Ovary (tissue), 9 donors: ENCODE results near the gene SNRPD1. TPM values are rescaled to one million over a fixed set of nuclear protein-coding genes. Genes with fewer than 3 reads are reported as not detected.
A peak's percentile ranks its signal among the peaks of the same experiment; 100 is the strongest.

Experiments
- DNase-seq, 5 donors: peaks; one replicate each; pipeline ENCODE4 v3.0.0-alpha.2; 2019 to 2020
- H3K27ac ChIP-seq, 2 donors: fragments of 200-600 bp; one replicate each; pipeline versions ENCODE4 v1.5.1 to v1.8.0; 2019 to 2022
- H3K27me3 ChIP-seq: fragments of 200-600 bp; one replicate; pipeline ENCODE4 v1.8.0; 2022
- H3K36me3 ChIP-seq: fragments of 200-600 bp; sonication (generic); one replicate; pipeline ENCODE4 v1.5.1; 2019
- H3K4me1 ChIP-seq: one replicate; pipeline ENCODE4 v1.8.1; 2013; ENCODE audit warnings: mild to moderate bottlenecking, moderate library complexity; ENCODE audit not compliant: insufficient read depth
- H3K4me3 ChIP-seq: fragments of 200-600 bp; sonication (generic); one replicate; pipeline ENCODE4 v1.5.1; 2017
- H3K9me3 ChIP-seq, 2 donors: fragments of 200-600 bp in 1 of 2; sonication (generic) in 1 of 2; one replicate each; pipeline versions ENCODE4 v1.5.1 to v1.8.1; 2013 to 2019; ENCODE audit warnings: mild to moderate bottlenecking in 1 of 2, moderate library complexity in 1 of 2
- EP300 ChIP-seq: sonication (generic); formaldehyde crosslinking; IDR thresholded peaks from one replicate; pipeline ENCODE4 v1.6.1; 2017; ENCODE audit warnings: antibody characterized with exemption
- POLR2A ChIP-seq: fragments of 450-650 bp; IDR thresholded peaks from one replicate; pipeline ENCODE4 v1.6.1; 2017; ENCODE audit warnings: antibody characterized with exemption, mild to moderate bottlenecking, moderate library complexity
- WGBS, 3 donors: extraction: QIAGEN DNeasy Blood & Tissue Kit in 1 of 3; methylation state at CpG; one replicate each; pipeline versions ENCODE4 v1.1.5 to v1.1.7; 2013 to 2017; 5-methylcytosine and 5-hydroxymethylcytosine counted together
- intact Hi-C, 4 donors: fragments of 100-400 bp; cut with DNase I; formaldehyde crosslinking; loops; one replicate each; pipeline versions ENCODE4 v1.11.0 to v1.15.1; 2022 to 2023
- microRNA-seq, 3 donors: library from miRNA; unstranded; fragments of <30 nt; microRNA quantifications; one replicate each; pipeline versions ENCODE4 to v1.2.0, GENCODE V29; 2019 to 2020
- polyA plus RNA-seq, 2 donors: library from polyadenylated mRNA; stranded (reverse); fragments of 200-250 nt in 1 of 2; fragments of 350-450 nt in 1 of 2; fragmentation: Illumina TruSeq in 1 of 2; extraction: RNeasy Lipid Tissue Mini Kit (QIAGEN cat#74804) in 1 of 2; gene quantifications; one replicate each; pipeline ENCODE4 v1.2.3, GENCODE V29; 2013 to 2014
- small RNA-seq: library from RNA; depleted of rRNA; stranded (forward); fragments of <200 nt; gene quantifications from one replicate; pipeline ENCODE3, GENCODE V24; 2016
- total RNA-seq, 7 donors: library from RNA; depleted of rRNA in 2 of 7; stranded (reverse); fragments of >200 nt in 2 of 7; fragmentation: NEBNext Ultra II Directional in 3 of 7; extraction: Animal tissue kit (Norgen Biotek cat#: 25700) in 3 of 7; gene quantifications; one replicate each; pipeline versions ENCODE4 v1.1.0 to v1.2.4, GENCODE V29; 2016 to 2023
- TF ChIP-seq, protein P1 (sequence below), 3 donors: fragments of 450-650 bp in 2 of 3; fragments of 200-600 bp in 1 of 3; IDR thresholded peaks; one replicate each; pipeline versions ENCODE4 v1.5.1 to v1.8.0; 2016 to 2022; ENCODE audit warnings: antibody characterized with exemption in 3 of 3, mild to moderate bottlenecking in 1 of 3
- donor health status: DM: no; HTN: no; CAD: no; lungs with moderate emphysema.
- donor health status: DM: no; HTN: no; CAD: no.
- donor health status: Bipolar disorder and iron deficiency.
- donor health status: DM: yes; HTN: yes; CAD: no.
- donor health status: DM: no; HTN: no; CAD: no.
- donor health status: DM: yes; HTN: yes; CAD: no.

SNRPD1 gene
- total and polyA plus RNA-seq, 9 donors, result 3.9 to 64.4 (median 37.3) TPM

DNA sequence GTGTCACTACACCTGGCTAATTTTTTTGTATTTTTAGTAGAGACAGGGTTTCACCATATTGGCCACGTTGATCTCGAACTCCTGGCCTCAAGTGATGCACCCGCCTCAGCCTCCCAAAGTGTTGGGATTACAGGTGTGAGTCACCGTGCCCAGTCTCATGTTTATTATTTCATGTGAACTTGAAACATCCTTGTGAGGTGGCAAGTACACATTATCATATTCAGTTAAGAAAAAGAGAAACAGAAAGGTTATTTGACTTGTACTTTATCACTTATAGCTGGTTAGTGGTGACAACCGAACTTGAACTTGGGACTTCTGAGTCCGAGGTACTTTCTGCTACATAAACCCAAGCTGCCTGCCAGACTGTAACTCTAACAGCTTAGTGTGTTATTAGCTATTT is 68.0 kb downstream of the SNRPD1 start:
- no peak overlapping the region for H3K4me3 ChIP-seq
- intact Hi-C loops, result no loop called here
- WGBS, 3 donors, result 92 to 96% (median 95%) methylated on average over 6 of the region's 6 CpGs
- no peaks in the 10 kb centered on the region for H3K36me3 ChIP-seq
- no peaks in the 10 kb centered on the region for H3K4me1 ChIP-seq
- no peaks in the 10 kb centered on the region for H3K27me3 ChIP-seq
- H3K9me3 ChIP-seq, result no peaks in the 10 kb centered on the region
- H3K27ac ChIP-seq, result no peak overlapping the region
- TF ChIP-seq POLR2A (no peak), EP300 (no peak)
- TF ChIP-seq, protein P1, sequence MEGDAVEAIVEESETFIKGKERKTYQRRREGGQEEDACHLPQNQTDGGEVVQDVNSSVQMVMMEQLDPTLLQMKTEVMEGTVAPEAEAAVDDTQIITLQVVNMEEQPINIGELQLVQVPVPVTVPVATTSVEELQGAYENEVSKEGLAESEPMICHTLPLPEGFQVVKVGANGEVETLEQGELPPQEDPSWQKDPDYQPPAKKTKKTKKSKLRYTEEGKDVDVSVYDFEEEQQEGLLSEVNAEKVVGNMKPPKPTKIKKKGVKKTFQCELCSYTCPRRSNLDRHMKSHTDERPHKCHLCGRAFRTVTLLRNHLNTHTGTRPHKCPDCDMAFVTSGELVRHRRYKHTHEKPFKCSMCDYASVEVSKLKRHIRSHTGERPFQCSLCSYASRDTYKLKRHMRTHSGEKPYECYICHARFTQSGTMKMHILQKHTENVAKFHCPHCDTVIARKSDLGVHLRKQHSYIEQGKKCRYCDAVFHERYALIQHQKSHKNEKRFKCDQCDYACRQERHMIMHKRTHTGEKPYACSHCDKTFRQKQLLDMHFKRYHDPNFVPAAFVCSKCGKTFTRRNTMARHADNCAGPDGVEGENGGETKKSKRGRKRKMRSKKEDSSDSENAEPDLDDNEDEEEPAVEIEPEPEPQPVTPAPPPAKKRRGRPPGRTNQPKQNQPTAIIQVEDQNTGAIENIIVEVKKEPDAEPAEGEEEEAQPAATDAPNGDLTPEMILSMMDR (IDR thresholded peaks at IDR 0.05), result no peak
- DNase-seq, result no peak

DNA sequence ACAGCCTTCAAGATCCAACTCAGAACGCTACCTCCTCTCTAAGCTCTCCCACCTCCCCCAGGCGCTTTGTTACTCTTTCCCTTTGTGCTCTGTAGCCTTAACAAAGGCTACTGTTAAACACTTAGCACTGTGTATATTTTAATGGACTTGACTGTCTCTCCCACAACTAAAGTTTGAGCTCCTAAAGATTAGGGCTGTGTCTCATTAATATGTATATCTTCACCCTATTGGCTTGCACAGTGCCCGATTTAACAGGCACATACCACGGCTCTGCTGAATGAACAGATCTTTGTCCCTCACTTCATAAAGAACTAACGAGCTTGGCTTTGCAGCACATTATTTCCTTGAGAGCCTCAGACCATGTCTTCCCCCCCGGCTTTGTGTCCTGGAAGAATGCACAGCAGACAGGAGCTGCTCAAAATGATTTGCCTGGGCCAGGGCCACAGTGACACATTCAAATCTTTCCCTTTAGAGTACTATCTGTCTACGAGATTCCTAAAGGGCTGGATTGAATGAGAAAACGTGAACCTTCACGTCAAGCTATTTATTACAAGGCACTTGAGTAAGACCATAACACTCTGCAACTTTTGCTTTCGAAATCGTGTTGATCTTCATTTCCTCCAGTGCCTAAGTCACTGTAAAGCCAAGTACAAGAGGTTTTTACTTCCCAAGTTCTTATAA is 70.4 kb downstream of the SNRPD1 start:
- H3K27ac ChIP-seq, result no peak overlapping the region
- TF ChIP-seq EP300 (no peak), POLR2A (no peak)
- TF ChIP-seq, protein P1 (IDR thresholded peaks at IDR 0.05), result no peak
- peak overlapping the region; percentile 11 for H3K4me3 ChIP-seq
- no peaks in the 10 kb centered on the region for H3K9me3 ChIP-seq
- intact Hi-C loops, result no loop called here
- DNase-seq, result no peak
- peaks cover 2% of the 10 kb centered on the region for H3K4me1 ChIP-seq
- no peaks in the 10 kb centered on the region for H3K36me3 ChIP-seq
- WGBS, 3 donors, result 41 to 45% (median 42%) methylated on average over 11 of the region's 11 CpGs
- H3K27me3 ChIP-seq, result no peaks in the 10 kb centered on the region

Small RNA genes lying within 50 kb of the gene (microRNA-seq; reads per million reads assigned to microRNA genes)
- 0.38 to 2.5 (median 1.6) reads per million in 3 donors for gene MIR320C1

Small RNA genes lying within 50 kb of the gene (small RNA-seq; reads per million reads assigned to genes)
- not detected for gene MIR320C1

Other genes with a start within 250 kb of the SNRPD1 start
- gene ESCO1, start 11.6 kb upstream of the SNRPD1 start, total RNA-seq, result 10 to 100 TPM; 10.9 to 21.3 (median 16.9) TPM
- 10 to 100 TPM in 1 of 2 donors, 1 to 10 TPM in 1; 8.1 to 12.2 TPM for gene ESCO1, start 11.6 kb upstream of the SNRPD1 start, polyA plus RNA-seq
- 10 to 100 TPM in 3 of 7 donors, 1 to 10 TPM in 4; 4.8 to 14.3 (median 9.5) TPM for gene ABHD3, start 92.5 kb downstream of the SNRPD1 start, total RNA-seq
- 10 to 100 TPM; 11.2 to 12.8 TPM for gene ABHD3, start 92.5 kb downstream of the SNRPD1 start, polyA plus RNA-seq
- 10 to 100 TPM; 30.9 to 54.8 (median 44.9) TPM for gene MIB1, start 128.5 kb downstream of the SNRPD1 start, total RNA-seq
- 10 to 100 TPM; 10.3 to 13.4 TPM for gene MIB1, start 128.5 kb downstream of the SNRPD1 start, polyA plus RNA-seq